PC-9 (cell line): ENCODE measurements around the gene SART3. TPM values are rescaled to one million over a fixed set of nuclear protein-coding genes. Genes with fewer than 3 reads are reported as not detected.

ENCODE experiments used
- BruUV-seq: library from RNA; stranded (reverse); fragments of 400-500 nt; replicated peaks from 2 replicates; lab custom pipeline; 2021; lab: Mats Ljungman, UMichigan
- CTCF ChIA-PET: fragments of 300-600 bp; sonication (Branson Sonifier 250); formaldehyde crosslinking; loops from one replicate; lab custom pipeline; 2022; ENCODE audit warnings: antibody characterized with exemption; lab: Charles Lee
- POLR2A ChIA-PET: fragments of 300-600 bp; sonication (Branson Sonifier 250); formaldehyde crosslinking; loops from one replicate; lab custom pipeline; 2022; ENCODE audit warnings: antibody characterized with exemption; ENCODE audit not compliant: unreplicated experiment; lab: Charles Lee
- DNase-seq, 2 experiments: peaks; one replicate each; pipeline versions ENCODE4 v3.0.0 to v3.0.0-alpha.2; 2015 to 2022; ENCODE audit warnings: mixed read lengths in 1 of 2
- H2AFZ ChIP-seq: fragments of 200-600 bp; sonication (generic); 2 replicates; pipeline ENCODE4 v1.8.1; 2017; ENCODE audit warnings: antibody characterized with exemption
- H3F3A ChIP-seq: fragments of 200-600 bp; sonication (generic); 2 replicates; pipeline ENCODE4 v1.8.1; 2017; ENCODE audit warnings: antibody characterized with exemption, mild to moderate bottlenecking, low read depth; ENCODE audit not compliant: insufficient read depth
- H3K27ac ChIP-seq: fragments of 200-600 bp; sonication (generic); 2 replicates; pipeline ENCODE4 v1.6.1; 2016; ENCODE audit warnings: mixed run types
- H3K27me3 ChIP-seq: fragments of 200-600 bp; sonication (generic); 2 replicates; pipeline ENCODE4 v1.6.1; 2016; ENCODE audit warnings: low read depth, mixed run types; ENCODE audit not compliant: insufficient read depth
- H3K36me3 ChIP-seq: fragments of 200-600 bp; sonication (generic); 2 replicates; pipeline ENCODE4 v1.6.1; 2016; ENCODE audit warnings: low read depth, mixed run types
- H3K4me1 ChIP-seq: fragments of 200-600 bp; sonication (generic); replicated peaks from 2 replicates; pipeline ENCODE4 v1.6.1; 2016; ENCODE audit warnings: mixed run types; ENCODE audit not compliant: insufficient read depth
- H3K4me2 ChIP-seq: fragments of 200-600 bp; sonication (generic); 2 replicates; pipeline ENCODE4 v1.6.1; 2017; ENCODE audit warnings: mixed run types
- H3K4me3 ChIP-seq: fragments of 200-600 bp; sonication (generic); 2 replicates; pipeline ENCODE4 v1.6.1; 2016; ENCODE audit warnings: mixed run types
- H3K79me2 ChIP-seq: fragments of 200-600 bp; sonication (generic); 2 replicates; pipeline ENCODE4 v1.6.1; 2017; ENCODE audit warnings: low read depth, mixed run types
- H3K9me2 ChIP-seq: fragments of 200-600 bp; sonication (generic); 2 replicates; pipeline ENCODE4 v1.8.1; 2017; ENCODE audit warnings: mild to moderate bottlenecking; ENCODE audit not compliant: insufficient read depth
- H3K9me3 ChIP-seq: fragments of 200-600 bp; sonication (generic); 2 replicates; pipeline ENCODE4 v1.8.1; 2016; ENCODE audit warnings: low read depth; ENCODE audit not compliant: insufficient read depth
- H4K20me1 ChIP-seq: fragments of 200-600 bp; sonication (generic); 2 replicates; pipeline ENCODE4 v1.8.1; 2017; ENCODE audit not compliant: insufficient read depth
- EZH2 ChIP-seq: fragments of 200-600 bp; sonication (generic); IDR thresholded peaks from 2 replicates; pipeline ENCODE4 v1.8.0; 2017; ENCODE audit warnings: antibody characterized with exemption, low read depth
- intact Hi-C: fragments of 100-400 bp; cut with micrococcal nuclease; formaldehyde crosslinking; loops from one replicate; pipeline ENCODE4 v1.10.0; 2022; ENCODE audit not compliant: unreplicated experiment
- total RNA-seq: library from RNA; stranded (reverse); gene quantifications from 2 replicates; pipeline ENCODE4 v1.2.3, GENCODE V29; 2021
- TF ChIP-seq, protein P1 (sequence below): fragments of 200-600 bp; sonication (generic); conservative IDR thresholded peaks from 2 replicates; pipeline ENCODE4 v1.6.1; 2017; ENCODE audit warnings: mixed run types, antibody characterized with exemption, mild to moderate bottlenecking, moderate library complexity

The SART3 gene
- total RNA-seq, 1 experiment from 2014 or later = 49.3 TPM

DNA sequence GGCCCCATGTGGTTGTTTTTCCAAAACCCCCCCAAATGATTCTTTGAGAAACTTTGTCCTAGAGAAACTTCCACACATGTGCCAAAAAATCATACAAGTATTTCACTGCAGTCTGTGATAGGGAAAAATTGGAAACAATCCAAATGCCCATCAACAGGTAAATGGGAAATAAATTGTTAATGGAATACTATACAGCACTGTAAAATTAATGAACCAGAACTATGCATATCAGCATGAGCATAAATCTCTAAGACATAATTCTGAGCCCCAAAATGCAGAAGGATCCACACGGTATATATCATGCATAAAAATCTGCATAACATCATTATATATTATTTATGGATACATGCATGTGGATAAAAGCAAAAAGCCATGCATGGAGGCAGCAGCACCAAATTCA is 51.2 kb downstream of the SART3 start:
- DNase-seq = no peak
- POLR2A ChIA-PET = no interaction called here
- intact Hi-C loops = loop anchor here (5.0 to 10.0 kb wide), 3 partner anchors 105 to 593 kb away; no protein-coding TSS in a partner anchor
- Histone ChIP-seq H3K9me2 (no peaks in the 10 kb centered on the region), H3K4me3 (no peak overlapping the region), H3K79me2 (no peaks in the 10 kb centered on the region), H3K9me3 (no peaks in the 10 kb centered on the region), H2AFZ (no peak overlapping the region), H3K27ac (no peak overlapping the region), H3K36me3 (no peaks in the 10 kb centered on the region), H3F3A (peaks cover 4% of the 10 kb centered on the region; the same call in 1 of the 2 replicates), H4K20me1 (no peaks in the 10 kb centered on the region), H3K4me2 (no peak overlapping the region), H3K4me1 (0 out of 2 replicates have a peak, but pooled peaks cover 5% of the 10 kb centered on the region), H3K27me3 (peaks cover 17% of the 10 kb centered on the region)
- CTCF ChIA-PET = no interaction called here
- TF ChIP-seq EZH2 = no peak
- TF ChIP-seq, protein P1, sequence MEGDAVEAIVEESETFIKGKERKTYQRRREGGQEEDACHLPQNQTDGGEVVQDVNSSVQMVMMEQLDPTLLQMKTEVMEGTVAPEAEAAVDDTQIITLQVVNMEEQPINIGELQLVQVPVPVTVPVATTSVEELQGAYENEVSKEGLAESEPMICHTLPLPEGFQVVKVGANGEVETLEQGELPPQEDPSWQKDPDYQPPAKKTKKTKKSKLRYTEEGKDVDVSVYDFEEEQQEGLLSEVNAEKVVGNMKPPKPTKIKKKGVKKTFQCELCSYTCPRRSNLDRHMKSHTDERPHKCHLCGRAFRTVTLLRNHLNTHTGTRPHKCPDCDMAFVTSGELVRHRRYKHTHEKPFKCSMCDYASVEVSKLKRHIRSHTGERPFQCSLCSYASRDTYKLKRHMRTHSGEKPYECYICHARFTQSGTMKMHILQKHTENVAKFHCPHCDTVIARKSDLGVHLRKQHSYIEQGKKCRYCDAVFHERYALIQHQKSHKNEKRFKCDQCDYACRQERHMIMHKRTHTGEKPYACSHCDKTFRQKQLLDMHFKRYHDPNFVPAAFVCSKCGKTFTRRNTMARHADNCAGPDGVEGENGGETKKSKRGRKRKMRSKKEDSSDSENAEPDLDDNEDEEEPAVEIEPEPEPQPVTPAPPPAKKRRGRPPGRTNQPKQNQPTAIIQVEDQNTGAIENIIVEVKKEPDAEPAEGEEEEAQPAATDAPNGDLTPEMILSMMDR = no peak
- BruUV-seq = no TSS peak

DNA sequence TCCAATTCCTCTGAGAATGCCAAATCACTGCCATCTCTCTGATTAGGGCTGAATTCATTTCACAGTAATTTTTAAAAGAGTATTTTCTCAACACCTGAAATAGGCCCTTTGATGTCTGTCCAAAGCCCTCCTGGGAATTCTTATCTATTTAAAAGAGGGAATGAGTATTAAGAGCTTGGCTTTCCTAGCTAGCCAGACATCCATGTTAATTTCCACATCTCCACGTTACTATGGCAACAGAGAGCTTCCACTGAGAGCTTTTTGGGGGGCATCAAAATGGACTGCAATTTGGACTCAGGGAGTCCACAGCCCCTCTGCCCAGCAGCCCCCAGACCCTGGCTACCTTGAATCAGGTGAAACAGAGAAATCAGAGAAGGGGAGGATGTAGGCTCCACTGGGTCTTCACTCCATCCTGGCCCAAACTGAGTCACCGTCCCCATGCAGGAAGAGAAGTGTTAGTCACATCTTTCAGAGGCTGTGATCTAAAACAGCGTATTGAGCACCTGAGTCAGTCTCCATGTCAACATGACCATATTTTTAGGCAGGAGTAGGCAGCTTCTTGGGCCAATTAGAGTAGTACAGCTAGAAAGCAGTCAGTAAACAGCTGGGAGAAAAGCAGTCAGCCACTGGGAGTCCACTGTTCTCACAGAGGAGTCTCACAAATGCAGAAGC is 52.9 kb downstream of the SART3 start:
- Histone ChIP-seq H3F3A (peaks cover 4% of the 10 kb centered on the region; the same call in 1 of the 2 replicates), H3K4me1 (no peaks in the 10 kb centered on the region), H3K27me3 (peaks cover 27% of the 10 kb centered on the region), H3K36me3 (no peaks in the 10 kb centered on the region), H2AFZ (no peak overlapping the region), H3K9me2 (no peaks in the 10 kb centered on the region), H3K27ac (no peak overlapping the region), H3K79me2 (no peaks in the 10 kb centered on the region), H3K9me3 (0 out of 2 replicates have a peak, but pooled peaks cover 4% of the 10 kb centered on the region), H4K20me1 (no peaks in the 10 kb centered on the region), H3K4me2 (no peak overlapping the region), H3K4me3 (no peak overlapping the region)
- TF ChIP-seq, protein P1 = no peak
- TF ChIP-seq EZH2 = no peak
- CTCF ChIA-PET = no interaction called here
- no TSS peak for BruUV-seq
- POLR2A ChIA-PET = no interaction called here
- DNase-seq = no peak
- intact Hi-C loops = no loop called here

GRCh38 chr12:108505129-108505528 is 55.8 kb downstream of the SART3 start:
- intact Hi-C loops = no loop called here
- H3K4me3 ChIP-seq = no peak overlapping the region
- H3K4me2 ChIP-seq = no peak overlapping the region
- ChIA-PET CTCF (no interaction called here), POLR2A (no interaction called here)
- H3K27me3 ChIP-seq = peaks cover 52% of the 10 kb centered on the region
- H3K4me1 ChIP-seq = no peaks in the 10 kb centered on the region
- H3K36me3 ChIP-seq = no peaks in the 10 kb centered on the region
- BruUV-seq = no TSS peak
- H3K27ac ChIP-seq = no peak overlapping the region
- no peak overlapping the region for H2AFZ ChIP-seq
- no peak for DNase-seq
- H3K9me2 ChIP-seq = no peaks in the 10 kb centered on the region
- 0 out of 2 replicates have a peak, but pooled peaks cover 7% of the 10 kb centered on the region for H3K9me3 ChIP-seq
- H3K79me2 ChIP-seq = no peaks in the 10 kb centered on the region
- H4K20me1 ChIP-seq = no peaks in the 10 kb centered on the region
- H3F3A ChIP-seq = no peaks in the 10 kb centered on the region
- TF ChIP-seq EZH2 = no peak
- TF ChIP-seq, protein P1 = no peak
